ENCODE measurements around the gene STRBP. TPM values are rescaled to one million over a fixed set of nuclear protein-coding genes. Genes with fewer than 3 reads are reported as not detected.

STRBP gene
- total RNA-seq, 3 donors from 2014 or later, result 39.8 to 45.0 (median 44.2) TPM

DNA sequence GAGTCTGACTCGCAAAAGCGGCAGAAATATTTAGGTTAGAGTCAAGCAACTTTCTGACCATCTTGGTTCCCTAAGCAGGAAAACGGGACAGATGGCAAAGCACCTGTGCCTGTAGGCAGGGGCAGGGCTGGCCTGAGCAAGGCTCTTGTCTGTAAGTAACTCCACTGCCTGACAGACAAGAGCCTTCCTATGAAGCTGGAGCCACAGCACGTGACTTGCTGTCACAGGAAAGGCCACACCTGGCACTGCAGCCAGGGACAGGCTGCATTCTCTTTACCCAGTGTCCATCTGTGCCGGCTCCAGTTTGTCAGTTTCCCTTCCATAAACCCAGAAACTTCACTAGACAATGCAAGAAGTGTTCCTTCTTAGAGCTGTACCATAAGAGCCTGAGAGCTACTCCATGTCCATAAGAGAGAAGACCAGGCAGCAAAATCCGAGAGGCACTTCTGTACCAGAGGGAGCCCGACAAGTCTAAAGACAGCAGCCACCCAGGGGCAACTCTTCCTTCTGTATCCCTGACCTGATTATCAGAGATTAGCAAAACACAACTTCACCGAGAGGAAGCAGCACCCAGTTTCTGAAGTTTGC lies 156.9 kb downstream of the STRBP start:
- Histone ChIP-seq H3K9me3 (no peaks in the 10 kb centered on the region), H3K4me1 (ENCODE audit: low read depth) (peaks cover 6% of the 10 kb centered on the region), H3K4me3 (no peak overlapping the region), H3K36me3 (ENCODE audit: low read depth) (peaks cover 5% of the 10 kb centered on the region)
- DNase-seq (peak in 1 of 3 donors; percentile 34), ATAC-seq (peak; percentile 71)
- intact Hi-C loops (cut with DNase I, micrococcal nuclease), result no loop called here
- TF ChIP-seq, protein P1, sequence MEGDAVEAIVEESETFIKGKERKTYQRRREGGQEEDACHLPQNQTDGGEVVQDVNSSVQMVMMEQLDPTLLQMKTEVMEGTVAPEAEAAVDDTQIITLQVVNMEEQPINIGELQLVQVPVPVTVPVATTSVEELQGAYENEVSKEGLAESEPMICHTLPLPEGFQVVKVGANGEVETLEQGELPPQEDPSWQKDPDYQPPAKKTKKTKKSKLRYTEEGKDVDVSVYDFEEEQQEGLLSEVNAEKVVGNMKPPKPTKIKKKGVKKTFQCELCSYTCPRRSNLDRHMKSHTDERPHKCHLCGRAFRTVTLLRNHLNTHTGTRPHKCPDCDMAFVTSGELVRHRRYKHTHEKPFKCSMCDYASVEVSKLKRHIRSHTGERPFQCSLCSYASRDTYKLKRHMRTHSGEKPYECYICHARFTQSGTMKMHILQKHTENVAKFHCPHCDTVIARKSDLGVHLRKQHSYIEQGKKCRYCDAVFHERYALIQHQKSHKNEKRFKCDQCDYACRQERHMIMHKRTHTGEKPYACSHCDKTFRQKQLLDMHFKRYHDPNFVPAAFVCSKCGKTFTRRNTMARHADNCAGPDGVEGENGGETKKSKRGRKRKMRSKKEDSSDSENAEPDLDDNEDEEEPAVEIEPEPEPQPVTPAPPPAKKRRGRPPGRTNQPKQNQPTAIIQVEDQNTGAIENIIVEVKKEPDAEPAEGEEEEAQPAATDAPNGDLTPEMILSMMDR (IDR thresholded peaks at IDR 0.05), result no peak

DNA sequence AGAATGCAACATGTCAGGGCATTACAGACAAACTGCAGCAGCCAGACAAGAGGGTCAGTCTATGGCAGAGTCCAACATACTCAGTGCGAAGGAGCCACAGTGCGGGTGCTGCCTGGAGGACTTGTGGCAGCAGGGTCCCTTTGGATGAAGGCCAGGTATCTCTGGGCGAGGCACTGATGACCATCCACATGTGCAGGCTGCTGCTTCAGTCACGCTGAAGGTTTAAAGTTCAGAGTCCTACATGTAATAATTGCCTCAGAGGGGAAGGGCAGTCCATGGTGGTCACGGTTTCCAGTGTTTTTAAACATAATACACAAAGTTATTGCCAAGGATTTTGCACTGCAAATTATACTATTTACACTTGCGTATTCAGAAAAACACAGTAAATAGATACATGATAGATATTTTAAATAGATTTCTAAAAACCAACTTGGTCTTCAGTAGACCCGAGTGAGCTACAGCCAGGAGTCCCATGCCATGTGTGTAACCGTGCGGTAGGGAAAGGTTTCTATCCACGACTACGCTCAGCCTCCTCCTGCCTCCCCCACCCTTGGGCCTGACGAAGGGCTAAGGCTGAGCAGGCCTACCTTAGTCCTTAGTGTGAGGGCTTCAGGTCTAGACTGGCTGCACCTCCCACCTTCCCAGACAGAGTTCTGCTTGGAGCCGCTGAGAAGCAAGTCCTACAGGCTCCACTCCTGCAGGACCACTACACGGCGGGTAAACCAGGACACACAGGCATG lies 158.7 kb downstream of the STRBP start:
- Histone ChIP-seq H3K4me3 (no peak overlapping the region), H3K9me3 (no peaks in the 10 kb centered on the region), H3K36me3 (ENCODE audit: low read depth) (no peaks in the 10 kb centered on the region), H3K4me1 (ENCODE audit: low read depth) (peaks cover 6% of the 10 kb centered on the region)
- TF ChIP-seq, protein P1 (IDR thresholded peaks at IDR 0.05), result no peak
- peak in 1 of 3 donors; percentile 31 for DNase-seq
- intact Hi-C loops (cut with DNase I, micrococcal nuclease), result no loop called here
- ATAC-seq, result peak; percentile 6

DNA sequence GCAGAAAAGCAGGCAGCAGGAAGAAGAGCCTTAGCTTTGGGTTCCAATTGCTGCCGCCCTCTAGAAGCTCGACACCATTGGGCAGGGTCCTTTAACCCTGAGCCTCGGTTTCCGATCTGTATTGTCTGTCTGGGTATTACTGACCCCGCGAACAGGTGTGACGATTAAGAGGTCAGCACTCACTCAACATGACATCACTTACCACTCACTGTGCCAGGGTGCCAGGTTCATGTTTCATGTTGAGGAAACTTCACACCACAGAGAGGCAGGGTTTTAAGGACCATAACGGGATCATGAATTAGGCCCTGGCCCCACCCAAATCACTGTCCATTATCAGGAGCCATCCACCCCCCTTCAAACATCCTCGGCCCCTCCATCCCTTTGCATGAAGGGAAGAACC lies 159.4 kb downstream of the STRBP start:
- ATAC-seq, result no peak
- H3K4me1 ChIP-seq (ENCODE audit: low read depth), result peaks cover 6% of the 10 kb centered on the region
- no peaks in the 10 kb centered on the region for H3K9me3 ChIP-seq
- no peak for DNase-seq
- no peak overlapping the region for H3K4me3 ChIP-seq
- TF ChIP-seq, protein P1 (IDR thresholded peaks at IDR 0.05), result no peak
- intact Hi-C loops (cut with DNase I, micrococcal nuclease), result no loop called here
- no peaks in the 10 kb centered on the region for H3K36me3 ChIP-seq (ENCODE audit: low read depth)

DNA sequence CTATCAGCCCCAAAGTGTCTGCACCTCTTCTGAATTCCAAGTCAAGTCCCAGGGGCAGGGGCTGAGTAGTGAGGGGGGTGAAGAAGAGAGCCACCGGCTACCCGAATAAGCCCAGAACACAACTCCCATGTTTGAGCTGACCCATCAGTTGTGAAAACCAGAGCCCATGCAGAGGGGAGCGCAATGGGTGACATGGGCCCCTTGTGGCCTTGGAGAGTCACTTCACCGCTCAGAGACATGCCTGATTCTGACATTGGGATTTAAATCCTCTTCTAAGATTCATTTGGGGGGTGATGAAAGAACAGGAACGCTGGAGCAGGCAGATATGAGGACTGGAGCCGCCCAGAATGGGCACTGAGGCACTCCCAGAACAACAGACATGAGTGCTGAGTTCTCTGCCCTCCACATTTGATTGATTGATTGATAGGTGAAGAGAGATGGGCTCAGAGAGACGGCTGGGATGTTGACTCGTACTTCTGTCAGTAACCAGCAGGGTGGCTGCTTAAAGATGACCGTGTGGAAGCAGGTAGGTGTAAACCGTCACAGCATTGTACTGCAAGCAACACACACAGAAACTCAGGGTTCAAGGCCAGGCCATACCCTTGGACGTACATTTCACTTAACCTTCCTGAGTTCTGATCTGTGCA lies 160.6 kb downstream of the STRBP start:
- intact Hi-C loops (cut with DNase I, micrococcal nuclease), result no loop called here
- ATAC-seq, result no peak
- TF ChIP-seq, protein P1 (IDR thresholded peaks at IDR 0.05), result no peak
- H3K36me3 ChIP-seq (ENCODE audit: low read depth), result no peaks in the 10 kb centered on the region
- no peak for DNase-seq
- peaks cover 6% of the 10 kb centered on the region for H3K4me1 ChIP-seq (ENCODE audit: low read depth)
- no peak overlapping the region for H3K4me3 ChIP-seq
- H3K9me3 ChIP-seq, result no peaks in the 10 kb centered on the region

DNA sequence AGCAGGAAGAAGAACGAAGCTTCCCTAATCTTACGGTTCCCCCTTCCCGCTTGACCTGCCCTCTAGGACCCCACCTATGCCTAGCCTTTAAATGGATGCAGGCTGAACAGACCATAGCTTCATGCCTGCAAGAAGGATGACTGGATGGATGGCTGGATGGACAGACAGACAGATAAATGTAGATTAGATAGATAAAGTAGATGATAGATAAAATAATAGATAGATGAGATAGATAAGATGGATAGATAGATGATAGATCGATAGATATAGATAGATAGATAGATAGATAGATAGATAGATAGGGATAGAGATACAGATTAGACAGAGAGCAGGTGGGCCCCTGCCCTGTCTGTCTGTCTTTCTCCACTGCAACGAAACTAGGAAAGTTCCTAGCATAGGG lies 162.9 kb downstream of the STRBP start:
- DNase-seq, result no peak
- ATAC-seq, result no peak
- TF ChIP-seq, protein P1 (IDR thresholded peaks at IDR 0.05), result no peak
- intact Hi-C loops (cut with DNase I, micrococcal nuclease), result no loop called here
- Histone ChIP-seq H3K36me3 (ENCODE audit: low read depth) (no peaks in the 10 kb centered on the region), H3K4me3 (no peak overlapping the region), H3K9me3 (no peaks in the 10 kb centered on the region), H3K4me1 (ENCODE audit: low read depth) (no peaks in the 10 kb centered on the region)
